ENCODE results near the gene SLC66A3.
A peak's percentile ranks its signal among the peaks of the same experiment; 100 is the strongest.

Gene SLC66A3

DNA sequence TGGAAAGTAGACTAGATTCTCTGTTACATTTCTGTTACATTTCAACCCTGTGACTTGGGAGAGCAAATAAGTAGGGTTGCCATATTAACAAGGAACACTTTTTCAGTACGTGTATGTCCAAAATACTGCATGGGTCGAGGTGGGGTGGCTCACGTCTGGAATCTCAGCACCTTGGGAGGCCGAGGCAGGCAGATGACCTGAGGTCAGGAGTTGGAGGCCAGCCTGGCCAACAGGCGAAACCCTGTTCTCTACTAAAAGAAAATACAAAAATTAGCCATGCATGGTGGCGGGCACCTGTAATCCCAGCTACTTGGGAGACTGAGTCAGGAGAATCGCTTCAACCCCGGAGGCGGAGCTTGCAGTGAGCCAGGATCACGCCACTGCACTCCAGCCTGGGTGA, 11.2 kb downstream of the SLC66A3 start:
- Histone ChIP-seq H3K4me3 (ENCODE audit: low read depth, low read length) (no peak overlapping the region), H3K27me3 (replicated peaks) (no peaks in the 10 kb centered on the region), H3K27ac (no peak overlapping the region), H3K36me3 (replicated peaks) (no peaks in the 10 kb centered on the region)
- TF ChIP-seq, protein P1, sequence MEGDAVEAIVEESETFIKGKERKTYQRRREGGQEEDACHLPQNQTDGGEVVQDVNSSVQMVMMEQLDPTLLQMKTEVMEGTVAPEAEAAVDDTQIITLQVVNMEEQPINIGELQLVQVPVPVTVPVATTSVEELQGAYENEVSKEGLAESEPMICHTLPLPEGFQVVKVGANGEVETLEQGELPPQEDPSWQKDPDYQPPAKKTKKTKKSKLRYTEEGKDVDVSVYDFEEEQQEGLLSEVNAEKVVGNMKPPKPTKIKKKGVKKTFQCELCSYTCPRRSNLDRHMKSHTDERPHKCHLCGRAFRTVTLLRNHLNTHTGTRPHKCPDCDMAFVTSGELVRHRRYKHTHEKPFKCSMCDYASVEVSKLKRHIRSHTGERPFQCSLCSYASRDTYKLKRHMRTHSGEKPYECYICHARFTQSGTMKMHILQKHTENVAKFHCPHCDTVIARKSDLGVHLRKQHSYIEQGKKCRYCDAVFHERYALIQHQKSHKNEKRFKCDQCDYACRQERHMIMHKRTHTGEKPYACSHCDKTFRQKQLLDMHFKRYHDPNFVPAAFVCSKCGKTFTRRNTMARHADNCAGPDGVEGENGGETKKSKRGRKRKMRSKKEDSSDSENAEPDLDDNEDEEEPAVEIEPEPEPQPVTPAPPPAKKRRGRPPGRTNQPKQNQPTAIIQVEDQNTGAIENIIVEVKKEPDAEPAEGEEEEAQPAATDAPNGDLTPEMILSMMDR (IDR thresholded peaks at IDR 0.05; ENCODE audit: low read depth, low read length, missing control alignments): no peak
- DNase-seq: no peak
- in situ Hi-C loops (cut with HindIII; ENCODE audit: low pct_ligation_motif_present, low sequenced_read_pairs): no loop called here

DNA sequence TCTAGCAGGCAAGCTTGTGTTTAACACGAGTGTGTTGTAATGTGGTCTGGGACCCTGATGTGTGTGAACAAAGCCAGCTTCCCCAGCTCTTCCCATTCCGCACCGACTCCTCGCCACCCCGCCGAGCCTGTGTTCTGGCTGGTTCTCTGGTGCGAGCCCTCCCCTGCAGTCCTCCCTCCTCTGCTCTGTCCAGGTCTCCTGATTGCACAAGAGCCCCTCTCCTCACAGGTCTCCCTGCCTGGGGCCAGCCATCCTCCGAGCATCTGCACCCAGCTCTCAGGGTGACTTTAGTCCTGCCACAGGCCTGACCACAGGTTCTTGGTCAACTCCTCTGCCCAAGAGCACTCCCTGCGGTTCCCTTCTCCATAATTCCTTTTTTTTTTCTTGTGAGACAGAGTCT, 13.2 kb downstream of the SLC66A3 start:
- Histone ChIP-seq H3K4me3 (ENCODE audit: low read depth, low read length) (no peak overlapping the region), H3K27me3 (replicated peaks) (no peaks in the 10 kb centered on the region), H3K27ac (no peak overlapping the region), H3K36me3 (replicated peaks) (no peaks in the 10 kb centered on the region)
- DNase-seq: no peak
- in situ Hi-C loops (cut with HindIII; ENCODE audit: low pct_ligation_motif_present, low sequenced_read_pairs): no loop called here
- TF ChIP-seq, protein P1 (IDR thresholded peaks at IDR 0.05; ENCODE audit: low read depth, low read length, missing control alignments): no peak

DNA sequence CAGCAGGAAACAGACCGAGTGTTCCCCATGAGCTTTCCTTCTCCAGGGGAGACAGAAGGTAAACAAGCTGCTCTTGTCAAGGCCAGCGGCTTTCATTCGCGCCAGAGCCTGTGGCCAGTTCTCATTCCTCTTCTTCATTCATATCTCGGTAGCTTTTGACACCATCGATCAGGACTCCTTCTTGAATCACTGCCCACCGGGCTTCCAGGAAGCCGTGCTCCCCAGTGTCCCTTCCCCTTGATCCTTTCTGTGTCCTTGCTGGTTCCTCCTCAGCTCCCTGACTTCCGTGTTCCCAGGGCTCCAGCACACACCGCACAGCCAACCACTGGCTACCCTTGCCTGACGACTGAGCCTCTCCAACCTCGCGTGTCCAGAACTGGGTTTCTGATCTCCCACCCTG, 14.1 kb downstream of the SLC66A3 start:
- no peak overlapping the region for H3K4me3 ChIP-seq (ENCODE audit: low read depth, low read length)
- no peaks in the 10 kb centered on the region for H3K27me3 ChIP-seq (replicated peaks)
- in situ Hi-C loops (cut with HindIII; ENCODE audit: low pct_ligation_motif_present, low sequenced_read_pairs): no loop called here
- H3K36me3 ChIP-seq (replicated peaks): no peaks in the 10 kb centered on the region
- TF ChIP-seq, protein P1 (IDR thresholded peaks at IDR 0.05; ENCODE audit: low read depth, low read length, missing control alignments): no peak
- DNase-seq: no peak
- H3K27ac ChIP-seq: no peak overlapping the region

DNA sequence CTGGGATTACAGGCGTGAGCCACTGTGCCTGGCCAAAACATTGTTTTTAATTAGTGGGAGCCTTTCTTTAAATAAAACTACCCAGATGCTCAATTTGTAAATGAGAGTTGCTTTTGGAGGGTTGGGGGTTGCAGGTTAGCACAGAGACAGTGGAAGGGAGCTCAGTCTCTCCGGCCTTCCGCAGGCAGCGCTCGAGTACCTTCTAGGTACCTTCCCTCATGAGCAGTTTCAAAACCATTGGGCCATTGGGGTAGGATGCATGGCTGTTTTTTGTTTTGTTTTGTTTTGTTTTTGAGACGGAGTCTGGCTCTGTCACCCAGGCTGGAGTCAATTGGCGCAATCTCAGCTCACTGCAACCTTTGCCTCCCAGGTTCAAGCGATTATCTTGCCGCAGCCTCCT, 19.0 kb downstream of the SLC66A3 start:
- Histone ChIP-seq H3K27ac (no peak overlapping the region), H3K27me3 (replicated peaks) (no peaks in the 10 kb centered on the region), H3K4me3 (ENCODE audit: low read depth, low read length) (no peak overlapping the region), H3K36me3 (replicated peaks) (no peaks in the 10 kb centered on the region)
- no peak for DNase-seq
- TF ChIP-seq, protein P1 (IDR thresholded peaks at IDR 0.05; ENCODE audit: low read depth, low read length, missing control alignments): no peak
- in situ Hi-C loops (cut with HindIII; ENCODE audit: low pct_ligation_motif_present, low sequenced_read_pairs): no loop called here

DNA sequence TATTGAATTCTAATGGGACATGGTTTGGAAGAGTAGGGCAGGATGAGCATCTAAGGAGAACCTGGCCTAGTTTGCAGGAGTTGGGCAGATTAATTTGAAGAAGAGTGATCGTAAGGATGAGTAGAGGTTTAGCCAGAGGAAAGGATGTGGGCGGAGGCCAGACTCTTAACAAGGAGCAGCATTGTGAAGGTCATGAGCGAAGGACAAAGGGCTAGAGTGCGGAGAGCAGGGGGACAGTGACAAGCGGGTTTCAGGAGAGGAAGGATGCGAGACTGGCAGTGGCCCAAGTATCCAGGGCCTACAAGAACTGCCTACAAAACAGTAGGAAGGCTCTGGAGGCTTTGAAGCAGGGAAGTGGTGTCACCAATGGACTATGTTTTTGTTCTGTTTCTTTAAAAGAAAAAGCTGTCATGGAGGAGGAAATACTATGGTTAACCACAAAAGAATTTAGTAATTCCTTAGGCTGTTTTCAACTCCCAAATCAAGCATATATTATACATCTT, 20.1 kb downstream of the SLC66A3 start:
- DNase-seq: peak; percentile 49
- no peaks in the 10 kb centered on the region for H3K27me3 ChIP-seq (replicated peaks)
- in situ Hi-C loops (cut with HindIII; ENCODE audit: low pct_ligation_motif_present, low sequenced_read_pairs): no loop called here
- TF ChIP-seq, protein P1 (IDR thresholded peaks at IDR 0.05; ENCODE audit: low read depth, low read length, missing control alignments): no peak
- no peak overlapping the region for H3K4me3 ChIP-seq (ENCODE audit: low read depth, low read length)
- no peak overlapping the region for H3K27ac ChIP-seq
- no peaks in the 10 kb centered on the region for H3K36me3 ChIP-seq (replicated peaks)
